GM23338 (cell line): ENCODE results near the gene HES3. TPM values are rescaled to one million over a fixed set of nuclear protein-coding genes. Genes with fewer than 3 reads are reported as not detected.

Source experiments
- ATAC-seq: fragments of 200-7000 bp; cut with Tn5 transposase; 3 replicates; pipeline ENCODE4 v1.9.1; 2020
- DNase-seq: peaks from one replicate; pipeline ENCODE4 v3.0.0-alpha.2; 2015; ENCODE audit warnings: low spot score
- H2AFZ ChIP-seq: fragments of 200-600 bp; sonication (generic); 2 replicates; pipeline ENCODE4 v1.8.0; 2016; ENCODE audit warnings: antibody characterized with exemption, mild to moderate bottlenecking, moderate library complexity
- H3F3A ChIP-seq: fragments of 200-600 bp; sonication (generic); replicated peaks from 2 replicates; pipeline ENCODE4 v1.8.0; 2017; ENCODE audit warnings: antibody characterized with exemption, mixed run types, low read depth
- H3K27ac ChIP-seq: fragments of 200-600 bp; sonication (generic); 2 replicates; pipeline ENCODE4 v1.6.1; 2016; ENCODE audit warnings: low read depth
- H3K27me3 ChIP-seq: fragments of 200-600 bp; sonication (generic); 2 replicates; pipeline ENCODE4 v1.8.0; 2016; ENCODE audit warnings: mild to moderate bottlenecking, mixed run types, moderate library complexity; ENCODE audit not compliant: insufficient read depth
- H3K36me3 ChIP-seq: fragments of 200-600 bp; sonication (generic); 2 replicates; pipeline ENCODE4 v1.8.0; 2016; ENCODE audit warnings: mild to moderate bottlenecking; ENCODE audit not compliant: insufficient read depth
- H3K4me1 ChIP-seq: fragments of 200-600 bp; sonication (generic); 2 replicates; pipeline ENCODE4 v1.8.0; 2016; ENCODE audit warnings: mild to moderate bottlenecking, moderate library complexity; ENCODE audit not compliant: insufficient read depth
- H3K4me2 ChIP-seq: fragments of 200-600 bp; sonication (generic); 2 replicates; pipeline ENCODE4 v1.7.1; 2017; ENCODE audit warnings: mixed run types
- H3K4me3 ChIP-seq: fragments of 200-600 bp; sonication (generic); 2 replicates; pipeline ENCODE4 v1.6.1; 2016; ENCODE audit warnings: mixed run types
- H3K79me2 ChIP-seq: fragments of 200-600 bp; sonication (generic); replicated peaks from 2 replicates; pipeline ENCODE4 v1.8.0; 2017; ENCODE audit warnings: mild to moderate bottlenecking; ENCODE audit not compliant: insufficient read depth
- H3K9me2 ChIP-seq: fragments of 200-600 bp; sonication (generic); 2 replicates; pipeline ENCODE4 v1.8.0; 2017; ENCODE audit not compliant: insufficient read depth
- H4K20me1 ChIP-seq: fragments of 200-600 bp; sonication (generic); replicated peaks from 2 replicates; pipeline ENCODE4 v1.8.0; 2017; ENCODE audit warnings: mild to moderate bottlenecking; ENCODE audit not compliant: insufficient read depth
- H3K27ac Mint-ChIP-seq: 2 replicates; pipeline ENCODE4 v1.8.0; 2020; ENCODE audit warnings: inconsistent platforms, mild to moderate bottlenecking, moderate library complexity, mixed read lengths
- H3K27me3 Mint-ChIP-seq: 3 replicates; pipeline ENCODE4 v1.8.0; 2022; ENCODE audit warnings: low read depth, mild to moderate bottlenecking, moderate library complexity, mixed read lengths, inconsistent platforms; ENCODE audit not compliant: insufficient read depth, poor library complexity
- H3K36me3 Mint-ChIP-seq: 3 replicates; pipeline ENCODE4 v1.8.0; 2021; ENCODE audit warnings: low read depth, mild to moderate bottlenecking, inconsistent platforms, moderate library complexity, mixed read lengths
- H3K4me1 Mint-ChIP-seq: 3 replicates; pipeline ENCODE4 v1.8.0; 2020; ENCODE audit warnings: mild to moderate bottlenecking, inconsistent platforms, mixed read lengths
- H3K4me3 Mint-ChIP-seq: 3 replicates; pipeline ENCODE4 v1.8.0; 2021; ENCODE audit warnings: moderate library complexity, mild to moderate bottlenecking, inconsistent platforms, mixed read lengths
- H3K9me3 Mint-ChIP-seq: 3 replicates; pipeline ENCODE4 v1.8.0; 2020; ENCODE audit warnings: moderate library complexity, mild to moderate bottlenecking, inconsistent platforms, mixed read lengths
- CTCF ChIP-seq, 2 experiments: fragments of 200-600 bp in 1 of 2; sonication (generic) in 1 of 2; conservative IDR thresholded peaks; 2 replicates each; pipeline versions ENCODE4 v1.5.1 to v1.6.1; 2016 to 2017; ENCODE audit warnings: antibody characterized with exemption in 2 of 2, low read depth in 2 of 2, mild to moderate bottlenecking in 2 of 2, moderate library complexity in 1 of 2
- ETS1 ChIP-seq: IDR thresholded peaks from 2 replicates; pipeline ENCODE4 v1.6.1; 2016; ENCODE audit warnings: antibody characterized with exemption
- EZH2phosphoT487 ChIP-seq: fragments of 200-600 bp; sonication (generic); IDR thresholded peaks from one replicate; pipeline ENCODE4 v1.8.1; 2018; ENCODE audit warnings: antibody characterized with exemption; ENCODE audit not compliant: unreplicated experiment
- JUNB ChIP-seq: IDR thresholded peaks from one replicate; pipeline ENCODE4 v1.6.1; 2016; ENCODE audit warnings: antibody characterized with exemption; ENCODE audit not compliant: unreplicated experiment
- REST ChIP-seq: IDR thresholded peaks from one replicate; pipeline ENCODE4 v1.6.1; 2018; ENCODE audit warnings: antibody characterized with exemption; ENCODE audit not compliant: unreplicated experiment
- STAT1 ChIP-seq: IDR thresholded peaks from one replicate; pipeline ENCODE4 v1.6.1; 2016; ENCODE audit warnings: antibody characterized with exemption; ENCODE audit not compliant: unreplicated experiment
- ZNF331 ChIP-seq: fragments of 250-450 bp; sonication (Bioruptor Pico); IDR thresholded peaks from 2 replicates; pipeline ENCODE4 v1.5.0; 2020; ENCODE audit warnings: low read depth, mild to moderate bottlenecking, moderate library complexity
- ZNF462 ChIP-seq: fragments of 250-450 bp; sonication (Bioruptor Pico); IDR thresholded peaks from 2 replicates; pipeline ENCODE4 v1.5.0; 2020; ENCODE audit warnings: mild to moderate bottlenecking, moderate library complexity
- polyA plus RNA-seq: library from polyadenylated mRNA; unstranded; fragments of >200 nt; fragmentation: Nextera tagmentation; extraction: Ambion mirVana; gene quantifications from 2 replicates; pipeline ENCODE4 v1.2.1, GENCODE V29; 2016
- total RNA-seq: library from RNA; depleted of rRNA; stranded (reverse); fragments of >200 nt; shearing (Covaris generic); gene quantifications from 2 replicates; pipeline ENCODE4 v1.2.3, GENCODE V29; 2014

HES3 gene
- total and polyA plus RNA-seq, 2 experiments from 2014 or later = 7.1 to 50.4 TPM

- TF ChIP-seq ZNF331 = no peak
- TF ChIP-seq ETS1 = no peak
- TF ChIP-seq STAT1 = no peak
- TF ChIP-seq CTCF (conservative IDR thresholded peaks at IDR 0.05; ENCODE audit: low read depth in 2 of 2) = no peak
Observed at GRCh38 chr1:6269720-6270400, 25.9 kb downstream of the HES3 start (continued).

GRCh38 chr1:6270401-6270800 is 26.4 kb downstream of the HES3 start:
- H3K4me1 Mint-ChIP-seq = peaks cover 21% of the 10 kb centered on the region
- TF ChIP-seq EZH2phosphoT487 = no peak
- no peak for TF ChIP-seq ZNF462 (CRISPR knock-in tag)
- TF ChIP-seq JUNB = no peak
- no peak for TF ChIP-seq ZNF331
- no peak for TF ChIP-seq CTCF (conservative IDR thresholded peaks at IDR 0.05; ENCODE audit: low read depth in 2 of 2)
- no peak for TF ChIP-seq STAT1
- TF ChIP-seq REST = no peak

More at GRCh38 chr1:6270401-6270800, 26.4 kb downstream of the HES3 start:
- Histone ChIP-seq H3K79me2 (no peaks in the 10 kb centered on the region), H4K20me1 (no peaks in the 10 kb centered on the region; the same call in 1 of the 2 replicates), H3K4me1 (peaks cover 5% of the 10 kb centered on the region; the same call in 1 of the 2 replicates), H3K27ac (no peak overlapping the region), H3F3A (peaks cover 5% of the 10 kb centered on the region; the same call in 1 of the 2 replicates), H3K27me3 (no peaks in the 10 kb centered on the region), H2AFZ (no peak overlapping the region), H3K4me3 (no peak overlapping the region), H3K4me2 (no peak overlapping the region), H3K36me3 (no peaks in the 10 kb centered on the region), H3K9me2 (no peaks in the 10 kb centered on the region)
- Mint-ChIP-seq H3K27me3 (peaks cover 11% of the 10 kb centered on the region), H3K27ac (no peak overlapping the region), H3K36me3 (no peaks in the 10 kb centered on the region), H3K4me3 (no peak overlapping the region), H3K9me3 (no peaks in the 10 kb centered on the region)
- DNase-seq (no peak), ATAC-seq (no peak)
